ENCODE data around the gene VASN. TPM values are rescaled to one million over a fixed set of nuclear protein-coding genes. Genes with fewer than 3 reads are reported as not detected.
A peak's percentile ranks its signal among the peaks of the same experiment; 100 is the strongest.

Gene VASN
- total and polyA plus RNA-seq, 9 of the 15 experiments (the other 6 are each of a cell fraction or from before 2014, with no cell fraction given): 0.01 to 2.5 (median 0.41) TPM; not detected in 1

GRCh38 chr16:4416200-4417032 is 44.8 kb downstream of the VASN start, which contains the start of gene CORO7 (continued):
- TF ChIP-seq ZNF511 (CRISPR knock-in tag; IDR thresholded peaks at IDR 0.05) (0 out of 2 replicates have a peak, but pooled peaks have one; percentile 36), NFIC (IDR thresholded peaks at IDR 0.05) (0 out of 2 replicates have a peak, but pooled peaks have one; percentile 29), ZNF224 (CRISPR knock-in tag; IDR thresholded peaks at IDR 0.05) (no peak), BHLHE40 (IDR thresholded peaks at IDR 0.05; ENCODE audit: low read length) (peak; percentile 87), EGR1 (conservative IDR thresholded peaks at IDR 0.05) (peak; percentile 74), ZC3H4 (CRISPR knock-in tag; IDR thresholded peaks at IDR 0.05; ENCODE audit: borderline replicate concordance) (peak; percentile 70), ZFP36 (IDR thresholded peaks at IDR 0.05; ENCODE audit: low read depth, low read length, partially characterized antibody) (no peak), PHF8 (IDR thresholded peaks at IDR 0.05; ENCODE audit: borderline replicate concordance, low read length) (peak; percentile 62; the same call in 1 of the 2 replicates), ZNF282 (CRISPR knock-in tag; IDR thresholded peaks at IDR 0.05) (0 out of 2 replicates have a peak, but pooled peaks have one; percentile 79), NFIX (CRISPR knock-in tag; IDR thresholded peaks at IDR 0.05; ENCODE audit: low read depth) (no peak)
- TF ChIP-seq, protein P1, sequence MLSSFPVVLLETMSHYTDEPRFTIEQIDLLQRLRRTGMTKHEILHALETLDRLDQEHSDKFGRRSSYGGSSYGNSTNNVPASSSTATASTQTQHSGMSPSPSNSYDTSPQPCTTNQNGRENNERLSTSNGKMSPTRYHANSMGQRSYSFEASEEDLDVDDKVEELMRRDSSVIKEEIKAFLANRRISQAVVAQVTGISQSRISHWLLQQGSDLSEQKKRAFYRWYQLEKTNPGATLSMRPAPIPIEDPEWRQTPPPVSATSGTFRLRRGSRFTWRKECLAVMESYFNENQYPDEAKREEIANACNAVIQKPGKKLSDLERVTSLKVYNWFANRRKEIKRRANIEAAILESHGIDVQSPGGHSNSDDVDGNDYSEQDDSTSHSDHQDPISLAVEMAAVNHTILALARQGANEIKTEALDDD (IDR thresholded peaks at IDR 0.05): no peak

All from K562 (cell line).